Activated naive CD4-positive, alpha-beta T cell treated with anti-CD3 and anti-CD28 coated beads, Interleukin-2, amount 50 U/mL, for 24 hours (primary cell): Measurements from ENCODE around the gene ADAMTS14.

Source experiments
- H3K27ac Mint-ChIP-seq: one replicate; pipeline ENCODE4 v1.8.0; 2021; ENCODE audit warnings: mild to moderate bottlenecking, mixed read lengths
- H3K27me3 Mint-ChIP-seq: one replicate; pipeline ENCODE4 v1.8.0; 2021; ENCODE audit warnings: mixed read lengths
- H3K36me3 Mint-ChIP-seq: one replicate; pipeline ENCODE4 v1.8.0; 2021; ENCODE audit warnings: mixed read lengths
- H3K4me1 Mint-ChIP-seq: one replicate; pipeline ENCODE4 v1.8.0; 2021; ENCODE audit warnings: mixed read lengths
- H3K4me3 Mint-ChIP-seq: one replicate; pipeline ENCODE4 v1.8.0; 2021; ENCODE audit warnings: mild to moderate bottlenecking, mixed read lengths
- H3K9me3 Mint-ChIP-seq: one replicate; pipeline ENCODE4 v1.8.0; 2021; ENCODE audit warnings: mixed read lengths

ADAMTS14 gene

DNA sequence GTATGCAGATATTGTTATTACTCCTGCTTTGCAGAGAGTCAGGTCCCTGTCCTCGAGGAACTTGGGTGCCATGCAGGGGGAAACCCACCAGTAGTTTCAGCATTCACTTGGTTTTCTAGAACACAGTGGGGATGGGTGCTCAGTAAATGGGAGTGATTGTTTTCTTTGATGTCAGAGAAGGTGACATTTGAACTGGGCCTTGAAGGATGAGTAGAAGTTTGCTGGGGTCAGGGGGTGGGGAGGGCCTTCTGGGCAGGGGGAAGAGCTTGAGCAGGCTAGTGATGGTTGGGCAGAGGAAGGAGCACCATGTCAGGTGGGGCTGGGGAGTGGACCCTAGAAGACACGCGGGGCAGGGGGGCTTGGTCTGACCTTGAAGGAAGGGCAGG lies 5.9 kb downstream of the ADAMTS14 start:
- no peaks in the 10 kb centered on the region for H3K9me3 Mint-ChIP-seq
- no peak overlapping the region for H3K27ac Mint-ChIP-seq
- H3K4me3 Mint-ChIP-seq, result no peak overlapping the region
- H3K4me1 Mint-ChIP-seq, result peaks cover 2% of the 10 kb centered on the region
- H3K36me3 Mint-ChIP-seq, result no peaks in the 10 kb centered on the region
- H3K27me3 Mint-ChIP-seq, result peaks cover 16% of the 10 kb centered on the region

DNA sequence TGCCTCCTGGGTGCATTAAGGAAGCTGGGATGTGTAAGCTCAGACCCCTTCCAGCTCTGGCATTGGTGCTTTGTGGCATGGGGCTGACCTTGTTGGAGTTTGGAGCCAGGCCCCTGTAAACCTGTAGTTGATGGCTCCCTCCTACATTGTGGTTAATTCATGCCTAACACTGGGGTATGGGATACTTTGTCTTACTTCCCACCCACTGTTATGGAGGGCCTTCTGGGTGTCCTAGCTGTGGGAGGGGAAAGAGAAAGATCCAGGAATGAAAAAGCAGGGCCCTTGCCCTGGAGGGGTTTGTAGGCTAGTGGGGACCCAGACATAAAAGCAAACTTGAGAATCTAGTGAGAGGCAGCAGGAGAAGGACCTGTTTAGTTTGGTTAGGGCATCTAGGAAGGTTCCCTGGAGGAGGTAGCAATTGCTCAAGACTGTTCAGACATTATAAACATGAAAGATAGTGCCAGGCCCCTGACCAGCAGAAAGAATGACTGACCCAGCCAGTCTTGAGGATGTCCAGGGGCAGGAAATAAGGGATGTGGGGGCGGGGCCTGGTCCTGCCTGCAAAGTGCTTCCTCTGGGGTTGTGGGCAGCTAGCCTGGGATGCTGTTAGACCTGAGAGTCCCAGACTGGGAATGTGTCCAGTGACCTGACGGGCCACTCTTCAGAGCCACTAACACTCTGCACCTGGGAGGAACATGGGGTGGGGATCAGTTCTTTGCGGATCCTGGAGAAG lies 6.6 kb downstream of the ADAMTS14 start:
- Mint-ChIP-seq H3K27me3 (peaks cover 11% of the 10 kb centered on the region), H3K9me3 (no peaks in the 10 kb centered on the region), H3K27ac (no peak overlapping the region), H3K4me3 (no peak overlapping the region), H3K36me3 (no peaks in the 10 kb centered on the region), H3K4me1 (no peaks in the 10 kb centered on the region)

DNA sequence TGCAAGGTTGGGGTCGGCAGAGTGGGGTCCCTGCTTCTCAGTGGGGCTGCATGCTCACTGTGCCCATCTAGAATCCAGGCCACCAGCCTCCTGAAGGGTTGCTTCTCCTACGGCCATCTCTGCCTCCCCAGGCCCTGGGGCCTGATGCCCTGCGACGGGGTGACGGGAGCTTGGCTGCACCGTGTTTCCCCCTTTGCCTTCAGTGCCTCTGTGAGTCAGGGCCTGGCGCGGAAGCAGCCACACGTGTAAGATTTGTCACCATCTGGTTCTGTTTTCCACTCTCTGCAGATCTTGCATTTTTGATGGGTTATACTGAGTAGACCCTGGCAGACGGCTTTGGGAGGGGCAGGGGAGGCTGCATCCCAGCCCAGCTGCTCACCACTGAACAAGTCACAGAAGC lies 7.2 kb downstream of the ADAMTS14 start:
- Mint-ChIP-seq H3K27me3 (peaks cover 8% of the 10 kb centered on the region), H3K4me3 (no peak overlapping the region), H3K36me3 (no peaks in the 10 kb centered on the region), H3K4me1 (no peaks in the 10 kb centered on the region), H3K9me3 (no peaks in the 10 kb centered on the region), H3K27ac (no peak overlapping the region)

DNA sequence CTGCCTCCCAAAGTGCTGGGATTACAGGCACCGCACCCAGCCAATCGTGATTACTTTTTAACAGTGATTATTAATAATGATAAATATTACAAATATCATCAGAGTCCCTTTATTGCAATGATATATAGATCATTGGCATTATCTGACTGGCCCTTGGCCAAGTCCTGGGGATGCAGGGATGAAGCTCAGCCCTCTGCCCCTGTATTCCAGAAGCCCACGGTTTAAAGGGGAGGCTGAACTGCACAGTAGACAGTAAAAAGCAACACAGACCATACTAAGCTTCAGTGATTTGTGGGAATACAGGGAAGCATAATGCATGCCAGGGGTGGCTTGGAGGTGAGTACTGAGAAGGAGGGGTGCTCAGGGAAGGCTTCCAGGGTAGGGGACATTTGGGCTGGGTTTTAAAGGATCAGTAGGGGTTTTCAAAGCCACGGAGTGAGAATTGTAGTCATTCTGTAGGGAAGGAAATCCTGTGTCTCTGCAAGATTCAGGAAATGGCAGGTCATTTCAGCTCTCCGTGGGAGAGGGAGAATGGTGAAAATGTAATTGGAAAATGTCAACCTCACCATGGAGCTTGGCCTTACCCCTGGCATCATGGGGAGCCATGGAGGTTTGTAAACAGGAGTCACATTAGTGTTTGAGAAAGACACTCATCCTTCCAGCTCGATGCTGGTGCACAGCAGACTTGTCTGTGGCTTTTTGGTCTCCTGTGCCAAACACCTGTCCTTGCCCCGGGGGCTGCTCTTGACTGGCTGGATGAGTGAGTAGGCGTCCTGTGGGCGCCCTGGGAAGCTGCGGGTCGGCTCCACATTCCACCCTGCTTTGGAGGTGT lies 8.8 kb downstream of the ADAMTS14 start:
- H3K4me3 Mint-ChIP-seq, result no peak overlapping the region
- peaks cover 3% of the 10 kb centered on the region for H3K27me3 Mint-ChIP-seq
- H3K9me3 Mint-ChIP-seq, result no peaks in the 10 kb centered on the region
- H3K36me3 Mint-ChIP-seq, result no peaks in the 10 kb centered on the region
- no peaks in the 10 kb centered on the region for H3K4me1 Mint-ChIP-seq
- no peak overlapping the region for H3K27ac Mint-ChIP-seq

DNA sequence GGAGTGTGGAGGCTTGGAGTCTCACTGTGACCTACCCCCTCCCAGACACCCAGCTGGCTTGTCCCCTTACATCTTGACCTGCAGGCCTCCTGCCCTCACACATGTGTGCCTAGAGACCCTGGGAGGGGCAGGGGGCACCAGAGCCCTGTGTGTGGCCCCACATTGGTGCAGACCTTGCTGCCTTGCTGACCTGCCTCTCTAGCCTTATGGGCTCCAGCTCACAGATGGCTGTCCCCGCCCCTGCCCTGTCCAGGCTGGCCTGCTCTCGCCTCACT lies 9.4 kb downstream of the ADAMTS14 start:
- Mint-ChIP-seq H3K27me3 (no peaks in the 10 kb centered on the region), H3K4me3 (no peak overlapping the region), H3K36me3 (no peaks in the 10 kb centered on the region), H3K27ac (no peak overlapping the region), H3K4me1 (no peaks in the 10 kb centered on the region), H3K9me3 (no peaks in the 10 kb centered on the region)

DNA sequence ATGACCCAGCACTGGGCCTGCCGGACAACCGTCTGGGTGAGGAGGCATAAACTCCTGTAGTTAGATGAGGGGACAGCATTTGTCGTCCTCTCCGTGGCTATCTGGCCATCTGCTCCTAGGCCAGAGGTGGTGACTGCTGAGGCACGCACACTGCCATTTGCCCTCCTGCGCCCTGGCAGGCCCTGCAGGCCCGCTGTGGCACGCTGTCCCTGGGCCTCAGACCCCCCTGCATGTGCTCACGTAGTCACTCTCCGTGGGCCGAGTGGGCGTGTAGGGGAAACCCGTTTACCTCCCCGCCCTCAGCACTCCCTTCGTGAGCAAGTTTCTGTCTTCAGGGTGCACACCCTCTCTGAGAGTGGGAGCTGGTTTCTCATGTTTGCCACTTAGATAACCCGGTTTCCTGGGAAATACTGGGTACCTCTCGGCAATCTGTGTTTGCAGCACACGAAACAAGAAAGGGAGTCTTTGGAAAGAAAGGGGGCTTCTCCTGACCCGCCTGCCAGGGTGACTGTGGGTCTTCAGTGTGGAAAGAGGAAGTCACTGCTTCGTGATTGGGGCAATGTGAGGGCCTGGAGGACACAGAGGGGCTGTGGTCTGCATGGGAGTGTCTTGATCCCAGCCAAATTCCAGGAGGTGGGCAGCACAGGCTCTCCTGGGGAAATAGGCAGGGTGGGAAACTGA lies 10.8 kb downstream of the ADAMTS14 start:
- H3K4me1 Mint-ChIP-seq, result no peaks in the 10 kb centered on the region
- no peak overlapping the region for H3K4me3 Mint-ChIP-seq
- H3K27me3 Mint-ChIP-seq, result no peaks in the 10 kb centered on the region
- H3K27ac Mint-ChIP-seq, result no peak overlapping the region
- H3K36me3 Mint-ChIP-seq, result no peaks in the 10 kb centered on the region
- no peaks in the 10 kb centered on the region for H3K9me3 Mint-ChIP-seq

DNA sequence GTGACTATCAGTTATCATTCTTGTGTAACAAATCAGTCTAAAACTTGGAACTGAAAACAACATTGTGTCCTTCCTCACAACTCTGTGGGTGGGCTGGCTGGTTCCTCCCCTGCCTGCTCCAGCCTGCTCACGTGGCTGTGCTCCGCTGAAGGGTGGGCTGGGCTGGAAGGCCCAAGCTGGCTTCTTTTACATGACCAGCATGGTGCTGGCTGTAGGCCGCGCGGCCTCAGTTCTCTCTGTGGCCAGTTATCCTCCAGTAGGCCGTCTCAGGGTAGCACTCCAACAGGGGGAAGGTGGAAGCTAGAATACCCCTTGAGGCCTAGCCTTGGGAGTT lies 11.3 kb downstream of the ADAMTS14 start:
- H3K27ac Mint-ChIP-seq, result no peak overlapping the region
- no peaks in the 10 kb centered on the region for H3K9me3 Mint-ChIP-seq
- no peak overlapping the region for H3K4me3 Mint-ChIP-seq
- no peaks in the 10 kb centered on the region for H3K36me3 Mint-ChIP-seq
- no peaks in the 10 kb centered on the region for H3K4me1 Mint-ChIP-seq
- no peaks in the 10 kb centered on the region for H3K27me3 Mint-ChIP-seq

DNA sequence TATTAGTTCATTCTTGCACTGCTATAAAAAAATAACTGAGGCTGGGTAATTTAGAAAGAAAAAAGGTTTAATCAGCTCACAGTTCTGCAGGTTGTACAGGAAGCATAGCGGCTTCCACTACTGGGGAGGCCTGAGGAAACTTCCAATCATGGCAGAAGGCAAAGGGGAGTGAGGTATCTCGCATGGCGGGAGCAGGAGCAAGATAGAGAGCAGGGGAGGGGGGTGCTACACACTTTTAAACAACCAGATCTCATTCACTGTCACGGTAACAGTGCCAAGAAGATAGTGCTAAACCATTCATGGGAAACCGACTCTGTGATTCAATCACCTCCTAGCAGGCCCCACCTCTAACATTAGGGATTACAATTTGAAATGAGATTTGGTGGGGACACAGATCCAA lies 11.6 kb downstream of the ADAMTS14 start:
- Mint-ChIP-seq H3K27ac (no peak overlapping the region), H3K4me1 (no peaks in the 10 kb centered on the region), H3K27me3 (no peaks in the 10 kb centered on the region), H3K36me3 (no peaks in the 10 kb centered on the region), H3K4me3 (no peak overlapping the region), H3K9me3 (no peaks in the 10 kb centered on the region)

DNA sequence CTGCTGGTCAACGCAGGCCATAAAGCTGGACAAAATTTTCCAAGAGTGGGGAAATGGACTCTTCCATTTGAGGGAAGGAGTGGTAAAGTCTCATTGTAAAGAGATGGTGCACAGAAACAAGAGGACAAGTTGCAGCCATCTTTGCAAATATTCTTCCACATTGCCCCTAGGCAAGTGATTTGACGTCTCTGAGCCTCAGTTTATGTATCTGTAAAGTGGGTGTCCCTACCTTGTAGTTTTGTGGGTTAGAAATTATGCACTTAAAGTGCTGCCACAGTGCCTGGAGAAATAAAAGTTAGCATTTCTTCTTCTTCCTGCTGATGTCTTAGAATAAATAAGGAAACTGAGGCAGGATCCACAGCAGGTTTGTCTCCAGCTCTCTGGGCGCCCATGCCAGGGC lies 12.1 kb downstream of the ADAMTS14 start:
- Mint-ChIP-seq H3K27ac (no peak overlapping the region), H3K4me1 (no peaks in the 10 kb centered on the region), H3K9me3 (no peaks in the 10 kb centered on the region), H3K27me3 (no peaks in the 10 kb centered on the region), H3K36me3 (no peaks in the 10 kb centered on the region), H3K4me3 (no peak overlapping the region)

DNA sequence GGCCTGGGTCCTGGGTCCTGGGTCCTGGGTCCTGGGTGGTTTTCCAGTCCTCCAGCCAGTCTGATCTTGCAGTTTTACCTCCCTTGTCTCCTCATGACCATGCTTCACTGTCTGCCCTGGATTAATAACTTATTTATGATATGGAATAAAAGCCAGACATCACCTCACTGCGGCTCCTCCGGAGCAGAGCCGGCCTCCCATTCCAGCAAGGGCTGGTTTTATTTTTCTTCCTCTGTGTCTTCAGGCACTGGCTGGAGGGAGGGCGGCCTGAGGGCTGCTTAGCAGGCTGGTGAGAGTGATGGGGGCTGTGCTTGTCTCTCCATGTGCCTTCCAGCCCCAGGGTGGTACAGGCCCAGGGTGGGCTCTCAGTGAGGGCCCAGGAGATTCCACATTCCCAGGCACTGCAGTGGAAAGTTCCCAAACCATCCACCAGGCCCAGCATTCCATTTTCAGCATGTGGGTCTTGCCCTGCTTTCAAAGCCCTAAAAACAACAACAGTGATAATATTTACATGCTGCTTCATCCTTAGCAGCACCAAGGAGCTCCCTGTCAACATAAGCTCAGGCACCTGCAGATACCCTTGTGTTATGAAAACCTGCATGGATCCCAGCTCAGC lies 12.6 kb downstream of the ADAMTS14 start:
- Mint-ChIP-seq H3K4me1 (no peaks in the 10 kb centered on the region), H3K9me3 (no peaks in the 10 kb centered on the region), H3K27ac (no peak overlapping the region), H3K36me3 (no peaks in the 10 kb centered on the region), H3K4me3 (no peak overlapping the region), H3K27me3 (no peaks in the 10 kb centered on the region)

DNA sequence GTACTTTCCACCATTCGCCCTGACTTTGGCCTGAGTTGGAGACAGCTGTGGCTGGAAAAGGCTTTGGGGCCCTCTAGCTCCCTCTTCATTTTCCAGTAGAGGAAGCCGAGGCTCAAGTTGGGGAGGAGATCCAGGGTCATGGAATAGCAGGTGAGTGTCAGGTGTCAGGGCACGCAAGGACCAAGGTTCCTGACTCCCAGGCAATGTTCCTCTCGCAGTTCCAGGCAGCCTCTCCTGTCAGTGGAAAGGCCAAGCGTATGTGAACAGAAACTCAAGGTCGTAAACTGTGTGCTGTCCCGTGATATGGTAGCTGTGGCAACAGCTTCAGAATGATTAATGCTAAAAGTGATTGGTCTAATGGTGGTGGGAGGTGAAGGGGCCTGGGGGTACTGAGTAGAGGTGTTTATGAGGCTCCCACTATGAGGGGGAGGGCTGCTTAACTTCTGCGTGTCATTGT lies 13.2 kb downstream of the ADAMTS14 start:
- Mint-ChIP-seq H3K4me3 (no peak overlapping the region), H3K27ac (no peak overlapping the region), H3K9me3 (no peaks in the 10 kb centered on the region), H3K36me3 (no peaks in the 10 kb centered on the region), H3K27me3 (no peaks in the 10 kb centered on the region), H3K4me1 (no peaks in the 10 kb centered on the region)

DNA sequence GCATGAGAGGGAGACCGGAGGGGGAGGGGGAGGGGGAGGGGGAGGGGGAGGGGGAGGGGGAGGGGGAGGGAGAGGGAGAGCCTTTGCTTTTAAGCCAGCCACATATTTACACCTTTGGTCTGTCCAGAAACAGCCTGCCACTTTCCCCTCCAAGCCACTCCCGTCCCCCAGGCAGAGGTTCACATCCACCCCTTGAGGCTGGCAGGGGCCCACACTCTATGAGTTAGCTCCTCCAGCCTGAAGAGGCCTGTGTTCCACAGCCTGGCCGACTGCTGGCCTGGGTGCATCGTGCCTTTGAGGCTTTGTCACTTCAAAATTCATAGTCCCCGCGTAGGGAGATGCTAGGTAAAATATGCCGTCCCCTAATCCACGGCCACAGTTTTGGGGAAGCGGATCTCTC lies 16.5 kb downstream of the ADAMTS14 start:
- Mint-ChIP-seq H3K4me3 (no peak overlapping the region), H3K36me3 (no peaks in the 10 kb centered on the region), H3K4me1 (no peaks in the 10 kb centered on the region), H3K27me3 (no peaks in the 10 kb centered on the region), H3K27ac (no peak overlapping the region), H3K9me3 (no peaks in the 10 kb centered on the region)

DNA sequence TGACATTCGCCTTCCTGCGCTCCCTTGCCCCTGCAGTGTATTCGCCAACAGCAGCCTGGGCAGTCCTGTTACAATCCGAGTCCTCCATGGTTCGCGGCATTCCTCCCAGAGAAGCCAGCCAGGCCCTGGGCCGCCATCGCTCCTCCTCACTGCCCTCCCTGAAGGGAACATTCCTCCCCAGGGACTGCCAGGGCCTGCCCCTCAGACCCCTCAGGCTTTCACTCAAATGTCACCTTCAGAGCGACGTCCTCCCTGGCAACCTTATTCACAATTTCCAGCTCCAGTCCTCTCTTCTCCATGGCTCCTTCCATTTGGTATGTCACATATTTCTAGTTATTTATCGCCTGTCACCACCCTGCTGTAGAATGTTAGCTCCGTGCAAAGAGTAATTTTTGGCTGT lies 17.4 kb downstream of the ADAMTS14 start:
- Mint-ChIP-seq H3K4me3 (no peak overlapping the region), H3K36me3 (no peaks in the 10 kb centered on the region)

DNA sequence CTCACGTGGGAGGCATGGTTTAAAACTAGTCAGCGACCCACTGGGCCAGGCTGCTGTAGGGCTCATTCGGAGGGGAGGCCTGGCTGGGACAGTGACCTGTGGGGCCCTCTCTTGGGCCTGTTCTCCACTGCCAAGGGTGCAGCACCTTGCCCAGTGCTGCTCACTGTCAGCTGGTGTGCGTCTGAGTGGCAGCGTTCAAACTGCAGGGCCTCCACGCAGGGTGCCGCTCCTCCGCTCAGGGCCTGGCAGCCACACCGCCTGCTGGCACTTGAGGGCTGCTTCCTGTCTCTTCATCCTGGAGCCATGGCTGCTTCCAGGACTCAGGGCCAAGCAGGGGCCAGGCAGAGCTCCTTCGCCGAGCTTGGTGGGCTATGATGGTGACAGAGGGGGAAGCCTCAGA lies 18.3 kb downstream of the ADAMTS14 start:
- no peaks in the 10 kb centered on the region for H3K9me3 Mint-ChIP-seq
- no peaks in the 10 kb centered on the region for H3K27me3 Mint-ChIP-seq
- no peaks in the 10 kb centered on the region for H3K36me3 Mint-ChIP-seq
- no peak overlapping the region for H3K4me3 Mint-ChIP-seq
- H3K4me1 Mint-ChIP-seq, result no peaks in the 10 kb centered on the region
- H3K27ac Mint-ChIP-seq, result no peak overlapping the region

More for the DNA sequence above, 17.4 kb downstream of the ADAMTS14 start:
- Mint-ChIP-seq H3K27me3 (no peaks in the 10 kb centered on the region), H3K27ac (no peak overlapping the region), H3K9me3 (no peaks in the 10 kb centered on the region), H3K4me1 (no peaks in the 10 kb centered on the region)

DNA sequence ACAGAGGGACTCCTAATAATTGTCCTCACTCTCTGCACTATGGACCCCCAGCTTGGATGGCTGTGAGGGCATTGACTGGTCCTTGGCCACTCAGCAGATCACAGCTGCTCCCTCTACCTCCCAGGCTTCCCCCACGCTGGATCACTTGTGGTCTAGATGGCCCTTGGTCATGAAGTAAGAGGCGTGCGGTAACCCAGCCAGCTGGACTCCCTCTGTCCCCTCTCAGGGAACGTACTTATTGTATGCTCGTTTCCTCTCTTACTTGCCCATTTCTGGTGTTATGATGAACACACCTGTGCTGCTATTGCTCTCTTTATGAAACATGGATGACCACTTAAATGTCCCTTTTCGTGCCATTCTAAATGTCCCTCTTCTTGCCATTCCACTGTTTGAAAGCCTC lies 19.3 kb downstream of the ADAMTS14 start:
- Mint-ChIP-seq H3K27ac (no peak overlapping the region), H3K4me1 (no peaks in the 10 kb centered on the region)

DNA sequence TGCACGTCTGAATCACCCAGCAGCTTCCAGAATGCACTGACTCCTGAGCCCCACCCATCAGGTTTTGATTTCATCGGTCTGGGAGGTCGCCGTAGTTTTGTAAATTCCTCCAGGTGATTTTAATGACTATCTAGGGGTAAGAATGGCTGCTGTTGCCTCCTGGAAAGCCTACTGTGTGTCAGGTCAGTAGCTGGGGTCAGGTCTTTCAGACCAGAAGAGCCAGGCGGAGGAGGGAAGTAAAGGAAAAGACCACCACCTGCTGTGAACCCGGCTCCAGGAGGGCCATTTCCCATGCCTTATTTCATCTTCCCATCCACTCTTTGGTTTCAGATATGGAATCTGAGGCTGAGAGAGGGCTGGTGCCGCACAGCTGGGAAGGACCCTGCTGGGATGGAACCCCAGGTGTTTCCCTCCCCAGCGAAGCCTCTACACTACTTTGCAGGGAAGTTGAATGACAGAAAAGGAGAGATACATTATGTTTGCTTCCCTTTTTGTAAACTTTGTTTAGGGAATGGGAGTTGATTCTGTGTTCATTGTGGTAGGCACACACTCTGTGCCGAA lies 19.8 kb downstream of the ADAMTS14 start:
- no peaks in the 10 kb centered on the region for H3K36me3 Mint-ChIP-seq
- H3K27me3 Mint-ChIP-seq, result no peaks in the 10 kb centered on the region
- no peaks in the 10 kb centered on the region for H3K9me3 Mint-ChIP-seq
- H3K4me3 Mint-ChIP-seq, result no peak overlapping the region
- H3K4me1 Mint-ChIP-seq, result no peaks in the 10 kb centered on the region
- no peak overlapping the region for H3K27ac Mint-ChIP-seq

More for the DNA sequence above, 19.3 kb downstream of the ADAMTS14 start:
- no peaks in the 10 kb centered on the region for H3K27me3 Mint-ChIP-seq
- no peak overlapping the region for H3K4me3 Mint-ChIP-seq
- H3K9me3 Mint-ChIP-seq, result no peaks in the 10 kb centered on the region
- H3K36me3 Mint-ChIP-seq, result no peaks in the 10 kb centered on the region
